GM18868 (cell line): ENCODE data around the gene HPCA.

Experiments
- ATAC-seq: cut with Tn5 transposase; IDR thresholded peaks from one replicate; pipeline ENCODE4 v1.9.1; 2021; ENCODE audit warnings: mild to moderate bottlenecking, moderate library complexity; ENCODE audit not compliant: unreplicated experiment

HPCA gene

DNA sequence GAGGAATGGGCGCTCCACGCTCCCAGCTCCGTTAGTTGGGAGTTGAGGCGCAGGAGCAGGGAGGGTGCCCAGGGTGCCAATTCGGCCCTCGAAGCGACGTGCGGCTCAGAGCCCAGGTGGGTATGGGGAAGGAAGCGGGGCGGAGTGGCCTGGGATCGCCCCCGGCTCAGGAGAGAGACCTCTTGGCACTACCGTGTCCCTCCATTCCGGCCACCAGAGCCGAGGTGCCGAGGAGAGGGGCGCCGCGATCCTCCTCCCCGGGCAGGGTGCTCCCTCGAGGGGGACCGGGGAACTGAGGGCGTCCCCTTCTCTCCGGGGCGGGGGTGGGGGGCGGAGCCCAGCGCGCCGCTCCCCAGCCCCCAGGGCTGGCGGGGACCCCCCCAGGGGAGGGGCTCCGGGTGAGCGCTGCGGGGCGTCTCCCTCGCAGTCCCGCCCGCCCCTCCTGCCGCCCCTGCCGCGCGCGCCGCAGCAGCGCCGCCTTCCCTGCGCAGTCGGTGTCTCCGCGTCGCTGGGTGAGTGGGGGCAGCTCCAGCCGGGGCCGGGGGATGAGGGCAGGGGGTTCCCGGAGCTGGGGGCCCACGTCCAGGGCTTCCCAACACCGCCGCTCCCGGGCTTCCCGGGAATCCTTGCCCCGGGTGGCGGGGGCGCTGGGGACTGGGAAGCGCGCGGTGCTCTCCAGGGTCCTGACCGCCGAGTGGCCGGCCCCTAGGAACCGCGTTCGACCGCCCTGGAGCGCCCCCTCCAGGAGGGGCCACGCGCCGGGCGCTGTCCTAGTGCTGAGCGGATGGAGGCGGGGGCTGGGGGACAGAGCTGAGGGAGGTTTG is at the start of gene HPCA:
HPCA (plus strand) TSS at position 488 of the 824 bp plus-strand sequence. CDS start 2,408 bp downstream, outside the sequence.
- no peak for ATAC-seq

DNA sequence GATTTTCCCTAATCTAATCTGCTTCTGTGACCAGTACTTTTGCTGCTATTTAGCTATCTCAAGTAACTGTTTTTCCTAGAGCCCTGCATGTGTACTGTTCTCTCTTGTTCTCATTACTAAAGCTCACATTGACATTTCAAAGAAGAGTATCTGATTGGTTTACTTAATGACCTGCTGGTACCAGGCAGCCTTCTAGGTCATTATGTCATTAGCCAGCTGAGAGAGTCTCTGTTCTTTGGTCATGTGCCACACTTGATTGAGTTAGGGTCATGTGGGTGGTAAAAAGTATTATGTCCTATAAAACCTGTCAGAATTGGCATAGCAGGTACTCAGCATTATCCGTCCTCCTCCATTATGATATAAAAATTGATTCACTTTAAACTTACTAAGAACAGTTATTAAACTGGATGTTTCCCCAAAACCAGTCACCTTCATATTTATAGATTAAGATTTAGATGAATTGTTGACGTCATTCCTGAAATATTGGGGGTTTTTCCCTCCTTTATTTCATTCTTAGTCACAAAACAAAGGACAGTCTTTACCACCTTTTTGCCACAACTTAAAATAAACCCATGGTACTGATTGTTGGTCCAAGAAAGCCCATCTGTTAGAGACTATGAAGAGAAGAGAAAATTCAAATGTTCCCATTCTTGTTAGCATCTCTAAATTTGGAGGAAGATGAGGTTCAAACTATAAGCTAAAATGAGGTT is 37.8 kb upstream of the HPCA start:
- no peak for ATAC-seq

GRCh38 chr1:32855861-32856617 is 30.3 kb upstream of the HPCA start:
- no peak for ATAC-seq

DNA sequence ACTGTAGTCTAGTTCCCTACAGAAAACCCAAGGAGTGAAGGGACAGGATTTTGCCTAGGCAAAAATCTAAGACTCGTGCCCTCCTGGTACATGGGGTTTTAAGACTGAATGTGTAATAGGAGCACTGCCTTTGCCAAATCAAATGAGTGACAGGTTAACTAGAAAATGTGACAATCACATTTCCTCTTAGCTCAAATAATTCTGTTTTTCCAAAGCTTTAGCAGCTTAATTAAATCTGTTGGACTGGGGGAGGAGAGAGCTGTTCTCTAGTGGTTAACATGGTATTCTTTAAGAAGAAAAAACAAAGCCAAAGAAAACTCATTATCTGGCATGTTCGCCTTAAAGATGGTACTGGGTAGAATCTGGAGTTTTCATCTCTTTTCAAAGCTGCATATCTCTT is 28.2 kb upstream of the HPCA start:
- ATAC-seq: no peak

GRCh38 chr1:32858791-32859190 is 27.5 kb upstream of the HPCA start:
- no peak for ATAC-seq

- no peak for ATAC-seq
Measured at GRCh38 chr1:32859915-32860314, 26.4 kb upstream of the HPCA start.

DNA sequence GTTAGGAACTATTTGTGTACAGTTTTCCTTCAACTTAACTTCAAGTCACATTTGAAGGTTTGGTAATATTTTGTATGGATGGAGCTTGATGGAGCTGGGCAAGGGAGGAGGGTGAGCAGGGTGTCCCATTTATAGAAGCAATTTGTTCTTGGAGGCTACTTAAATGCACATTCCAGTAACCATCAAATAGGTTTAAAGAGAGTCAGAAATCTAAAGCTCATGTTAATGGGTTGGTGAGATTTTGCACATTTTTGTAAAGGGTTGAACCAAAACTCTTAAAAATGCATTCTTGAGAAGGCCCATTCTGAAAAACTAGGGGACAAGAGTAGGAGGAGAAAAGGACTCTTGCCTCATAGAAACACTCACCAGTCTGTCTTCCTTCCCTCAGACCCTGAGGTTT is 25.7 kb upstream of the HPCA start:
- ATAC-seq: no peak

DNA sequence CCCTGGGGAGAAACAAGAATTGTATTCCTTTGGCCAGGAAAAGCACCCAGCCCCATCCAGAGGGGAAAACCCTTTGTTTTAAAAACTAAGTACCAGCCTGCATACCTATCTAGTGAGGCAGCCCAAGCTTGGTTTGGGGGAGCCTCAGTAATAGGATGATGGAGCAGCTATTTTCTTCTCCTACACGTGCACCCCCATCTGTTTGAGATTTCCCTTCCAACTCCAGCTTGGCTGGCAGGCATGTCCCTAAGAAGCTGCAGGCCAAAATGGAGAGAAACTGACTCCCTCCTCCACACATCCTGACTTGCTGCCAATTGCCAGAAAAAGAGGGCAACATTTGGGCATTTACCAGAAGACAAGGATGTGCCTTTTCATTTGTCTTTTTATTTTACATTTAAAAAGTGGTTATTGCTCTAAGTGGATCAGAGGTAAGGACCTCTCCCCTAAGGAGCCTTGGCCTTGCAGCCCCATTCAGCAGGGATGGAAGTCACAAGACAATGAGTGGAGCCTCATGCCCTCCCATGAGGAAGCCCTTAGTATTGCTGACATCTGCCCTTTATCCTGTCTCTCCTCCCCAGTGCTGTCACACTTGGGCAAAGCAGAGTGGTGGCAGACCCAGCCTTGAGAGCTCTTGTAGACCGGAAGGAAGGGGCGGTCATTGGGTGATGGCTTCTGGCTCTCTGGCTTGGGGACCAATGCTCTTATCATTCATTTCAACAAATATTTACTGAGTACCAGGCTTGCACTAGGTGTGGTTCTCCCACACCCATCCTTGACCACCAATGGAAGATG is 24.2 kb upstream of the HPCA start:
- ATAC-seq: no peak

- ATAC-seq: no peak
Measured at GRCh38 chr1:32863218-32863880, 22.9 kb upstream of the HPCA start.

- ATAC-seq: no peak
Measured at GRCh38 chr1:32863881-32864245, 22.4 kb upstream of the HPCA start.

DNA sequence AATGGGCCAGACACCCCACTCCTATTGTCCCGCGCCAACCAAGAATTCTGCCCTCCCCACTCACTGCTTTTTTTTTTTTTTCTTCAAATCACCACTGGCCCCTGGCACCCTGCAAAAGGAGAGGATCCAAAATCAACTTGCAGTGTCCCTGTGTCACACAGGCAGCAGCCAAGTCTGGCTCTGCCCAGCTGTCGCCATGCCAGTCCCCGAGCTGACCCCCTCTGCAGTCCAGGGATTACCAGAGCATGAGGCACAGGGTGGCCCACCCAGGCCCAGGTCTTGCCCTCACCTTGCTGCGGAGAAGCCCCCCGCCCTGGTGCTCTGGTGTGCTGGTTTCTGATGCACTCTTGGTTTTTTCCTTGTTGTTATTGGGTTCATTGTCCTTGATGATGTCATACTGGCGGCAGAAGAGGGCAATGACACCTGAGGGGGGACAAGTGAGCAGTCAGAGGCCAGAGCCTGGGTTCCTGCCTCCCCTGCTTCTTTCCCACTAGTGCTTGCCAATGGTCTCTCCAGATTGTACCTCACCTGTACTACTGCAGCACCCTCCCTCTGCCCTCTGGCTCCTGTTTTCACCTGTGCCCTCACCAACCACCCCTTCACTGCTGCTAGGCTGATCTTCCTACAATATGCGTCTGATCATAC is 21.8 kb upstream of the HPCA start:
- ATAC-seq: no peak

DNA sequence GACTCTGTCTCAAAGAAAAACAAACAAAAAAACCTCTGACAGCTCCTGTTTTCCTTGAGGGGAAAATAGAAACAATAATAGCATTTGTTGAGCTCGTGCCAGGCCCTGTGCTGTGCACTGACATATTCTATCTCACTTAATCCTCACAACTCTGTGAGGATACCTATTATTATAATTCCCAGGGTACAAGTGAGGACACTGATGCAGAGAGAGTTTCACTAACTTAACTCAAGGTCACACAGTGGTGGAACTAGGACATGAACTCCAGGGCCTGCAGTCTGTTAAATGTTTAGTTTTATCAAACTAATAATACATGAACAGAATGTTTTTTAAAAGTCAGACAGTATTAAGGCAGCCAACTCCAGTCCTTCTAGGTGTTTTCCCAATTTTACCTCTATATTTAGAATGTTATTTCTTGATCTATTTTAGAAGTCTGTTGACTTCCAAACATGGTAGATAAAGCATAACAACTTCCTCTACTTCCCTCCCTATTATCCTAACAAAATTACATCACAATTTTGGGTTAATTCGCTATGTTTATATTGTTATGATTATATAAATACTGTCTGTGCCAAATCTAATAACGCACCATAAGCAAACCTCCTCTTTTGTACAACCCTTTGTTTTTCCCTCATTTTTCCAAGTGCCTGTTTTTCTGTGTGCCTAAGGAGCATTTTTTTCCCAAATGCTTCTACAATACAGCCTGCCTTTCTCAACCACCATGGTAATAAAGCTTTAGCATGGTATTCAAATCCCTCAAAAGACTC is 20.5 kb upstream of the HPCA start:
- ATAC-seq: no peak

GRCh38 chr1:32867151-32867550 is 19.1 kb upstream of the HPCA start:
- ATAC-seq: no peak

DNA sequence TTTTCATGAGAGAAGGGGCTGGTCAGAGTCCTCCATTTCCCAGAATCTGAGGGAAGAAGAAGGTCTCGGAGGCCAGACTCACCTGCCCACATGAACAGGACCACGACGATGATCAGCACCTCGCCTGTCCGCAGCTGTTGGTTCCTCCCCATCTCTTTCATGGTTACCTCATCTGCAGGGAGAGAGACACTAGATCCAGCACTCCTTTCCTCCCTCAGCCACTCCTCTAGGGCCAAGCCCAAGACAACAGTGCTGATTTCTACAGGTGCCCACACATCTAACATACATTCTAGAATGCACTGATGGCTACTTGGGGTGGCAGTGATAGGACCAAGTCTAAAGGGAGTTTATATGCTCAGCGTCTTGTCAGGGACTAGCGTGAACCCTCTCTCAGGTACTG is 18.6 kb upstream of the HPCA start:
- ATAC-seq: no peak

DNA sequence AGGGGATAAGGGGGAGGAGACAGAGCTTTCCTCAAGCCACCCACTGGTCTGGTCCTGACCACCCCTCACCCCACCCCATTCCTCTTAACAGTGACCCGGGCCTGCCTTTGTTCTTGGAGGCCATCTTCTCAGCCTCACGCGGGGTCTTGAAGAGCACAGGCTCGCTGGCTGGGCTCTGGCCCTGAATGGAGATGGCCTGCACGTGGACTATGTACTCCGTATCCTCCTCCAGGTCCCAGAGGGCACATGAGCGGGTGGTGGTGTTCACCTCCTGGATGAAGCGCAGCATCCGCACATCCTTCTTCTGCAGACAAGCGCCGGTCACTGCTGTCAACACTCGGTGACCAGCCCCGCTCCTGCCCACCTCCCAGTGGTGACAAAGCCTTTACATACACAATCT is 18.2 kb upstream of the HPCA start:
- ATAC-seq: no peak

DNA sequence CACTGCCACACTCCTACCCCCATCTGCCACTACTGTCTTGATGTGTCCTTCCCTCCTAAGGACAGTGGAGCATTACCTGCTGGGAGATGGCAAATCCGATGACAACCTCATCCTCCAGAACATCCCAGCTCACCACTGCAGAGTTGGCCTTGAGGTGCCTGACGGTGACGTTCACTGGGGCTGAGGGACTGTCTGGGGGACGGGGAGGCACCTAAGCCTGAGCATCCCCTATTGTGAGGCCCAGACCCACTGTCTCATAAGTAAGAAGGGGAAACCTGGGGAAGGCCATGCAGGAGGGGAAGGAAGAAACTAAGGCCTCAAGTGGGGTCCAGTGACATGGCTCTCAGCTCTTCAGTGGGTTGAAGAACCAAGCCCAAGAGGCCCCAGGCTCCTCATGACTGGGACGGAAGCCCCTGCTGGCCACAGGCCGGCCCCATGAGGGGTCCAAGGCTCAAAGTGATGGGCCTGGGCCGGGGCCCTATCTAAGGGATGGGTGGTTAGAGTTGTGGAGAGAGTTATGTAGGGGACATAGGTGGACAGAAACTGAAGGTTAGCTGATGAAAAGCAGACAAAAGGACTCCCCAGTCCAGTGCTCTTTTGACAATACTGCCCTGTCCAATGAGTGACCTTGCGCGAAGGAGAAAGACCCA is 17.4 kb upstream of the HPCA start:
- ATAC-seq: no peak

DNA sequence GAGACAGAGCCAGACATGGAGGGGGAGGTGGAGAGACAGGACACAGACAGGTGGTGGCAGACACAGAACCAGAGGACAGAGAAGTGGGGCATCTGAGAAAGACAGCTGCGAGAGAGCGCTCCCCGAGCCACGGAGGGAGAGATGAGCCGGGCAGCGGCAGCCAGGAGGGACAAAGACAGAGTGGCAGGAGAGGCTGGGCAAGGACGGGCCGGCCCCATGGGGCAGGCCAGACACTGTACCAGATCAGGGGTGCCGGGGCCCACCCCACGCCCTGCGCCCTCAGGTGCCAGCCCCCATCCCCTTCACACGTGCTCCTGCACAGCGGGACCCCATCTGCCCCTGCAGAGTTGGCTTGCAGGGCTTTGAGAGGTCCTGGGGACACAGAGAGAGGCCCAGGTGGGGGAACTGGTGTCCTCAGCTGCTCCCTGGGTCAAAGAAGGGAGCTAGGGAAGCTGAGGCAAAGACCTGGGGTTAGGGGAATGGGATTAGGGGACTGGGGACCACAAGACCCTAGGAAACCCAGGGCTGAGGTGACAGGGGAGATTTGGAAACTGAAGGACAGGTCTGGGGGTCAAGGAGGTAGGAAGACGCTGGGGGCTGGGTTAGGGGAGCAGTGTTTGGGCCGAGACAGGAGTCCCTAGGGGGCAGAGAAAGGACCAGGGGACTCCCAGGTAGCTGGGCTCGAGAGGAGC is 16.2 kb upstream of the HPCA start:
- ATAC-seq: no peak
